ENCODE data around the gene TMEM229A.

The TMEM229A gene

GRCh38 chr7:123993996-123994395 lies 38.9 kb downstream of the TMEM229A start:
- Histone ChIP-seq H3K4me3 (ENCODE audit: low read depth in 1 of 2, low read length in 2 of 2) (no peak overlapping the region), H3K36me3 (ENCODE audit: insufficient read depth, low read length) (no peaks in the 10 kb centered on the region), H3K4me1 (ENCODE audit: insufficient read depth, low read length) (no peaks in the 10 kb centered on the region), H3K27me3 (ENCODE audit: insufficient read depth, low read length, poor library complexity) (no peaks in the 10 kb centered on the region), H3K4me2 (ENCODE audit: insufficient read depth, low read length) (no peak overlapping the region), H4K20me1 (ENCODE audit: insufficient read depth, low read length) (no peaks in the 10 kb centered on the region), H3K9me3 (ENCODE audit: insufficient read depth, low read length, severe bottlenecking) (no peaks in the 10 kb centered on the region), H2AFZ (ENCODE audit: low read depth, low read length) (no peak overlapping the region), H3K79me2 (ENCODE audit: insufficient read depth, low read length) (no peaks in the 10 kb centered on the region), H3K27ac (ENCODE audit: low read length) (no peak overlapping the region), H3K9ac (ENCODE audit: low read depth, low read length) (no peak overlapping the region)
- ATAC-seq (ENCODE audit: insufficient read depth, low read depth) (no peak), DNase-seq (no peak)
- TF ChIP-seq EZH2 (IDR thresholded peaks at IDR 0.05; ENCODE audit: borderline replicate concordance, low read depth, low read length, severe bottlenecking) (no peak), CTCF (IDR thresholded peaks at IDR 0.05; ENCODE audit: borderline replicate concordance, extremely low read depth, low read length, poor library complexity, severe bottlenecking) (no peak)

- no peak for TF ChIP-seq EZH2 (IDR thresholded peaks at IDR 0.05; ENCODE audit: borderline replicate concordance, low read depth, low read length, severe bottlenecking)
- TF ChIP-seq CTCF (IDR thresholded peaks at IDR 0.05; ENCODE audit: borderline replicate concordance, extremely low read depth, low read length, poor library complexity, severe bottlenecking) = no peak
- ATAC-seq (ENCODE audit: insufficient read depth, low read depth) (no peak), DNase-seq (no peak)
- no peaks in the 10 kb centered on the region for H3K27me3 ChIP-seq (ENCODE audit: insufficient read depth, low read length, poor library complexity)
- H3K36me3 ChIP-seq (ENCODE audit: insufficient read depth, low read length) = no peaks in the 10 kb centered on the region
- no peaks in the 10 kb centered on the region for H3K4me1 ChIP-seq (ENCODE audit: insufficient read depth, low read length)
- H3K4me2 ChIP-seq (ENCODE audit: insufficient read depth, low read length) = no peak overlapping the region
- H3K27ac ChIP-seq (ENCODE audit: low read length) = no peak overlapping the region
- no peaks in the 10 kb centered on the region for H3K79me2 ChIP-seq (ENCODE audit: insufficient read depth, low read length)
- no peaks in the 10 kb centered on the region for H3K9me3 ChIP-seq (ENCODE audit: insufficient read depth, low read length, severe bottlenecking)
- H4K20me1 ChIP-seq (ENCODE audit: insufficient read depth, low read length) = no peaks in the 10 kb centered on the region
- no peak overlapping the region for H3K4me3 ChIP-seq (ENCODE audit: low read depth in 1 of 2, low read length in 2 of 2)
- H2AFZ ChIP-seq (ENCODE audit: low read depth, low read length) = no peak overlapping the region
- no peak overlapping the region for H3K9ac ChIP-seq (ENCODE audit: low read depth, low read length)
Observed at GRCh38 chr7:123992913-123993518, 39.9 kb downstream of the TMEM229A start.

GRCh38 chr7:123987445-123987844 lies 45.4 kb downstream of the TMEM229A start:
- no peak for TF ChIP-seq CTCF (IDR thresholded peaks at IDR 0.05; ENCODE audit: borderline replicate concordance, extremely low read depth, low read length, poor library complexity, severe bottlenecking)
- no peak for TF ChIP-seq EZH2 (IDR thresholded peaks at IDR 0.05; ENCODE audit: borderline replicate concordance, low read depth, low read length, severe bottlenecking)
- H2AFZ ChIP-seq (ENCODE audit: low read depth, low read length) = no peak overlapping the region

More at GRCh38 chr7:123987445-123987844, 45.4 kb downstream of the TMEM229A start:
- Histone ChIP-seq H3K9me3 (ENCODE audit: insufficient read depth, low read length, severe bottlenecking) (no peaks in the 10 kb centered on the region), H3K4me2 (ENCODE audit: insufficient read depth, low read length) (no peak overlapping the region), H3K36me3 (ENCODE audit: insufficient read depth, low read length) (no peaks in the 10 kb centered on the region), H3K4me1 (ENCODE audit: insufficient read depth, low read length) (no peaks in the 10 kb centered on the region), H3K27me3 (ENCODE audit: insufficient read depth, low read length, poor library complexity) (no peaks in the 10 kb centered on the region), H4K20me1 (ENCODE audit: insufficient read depth, low read length) (no peaks in the 10 kb centered on the region), H3K9ac (ENCODE audit: low read depth, low read length) (no peak overlapping the region), H3K27ac (ENCODE audit: low read length) (no peak overlapping the region), H3K4me3 (ENCODE audit: low read depth in 1 of 2, low read length in 2 of 2) (no peak overlapping the region), H3K79me2 (ENCODE audit: insufficient read depth, low read length) (no peaks in the 10 kb centered on the region)
- ATAC-seq (ENCODE audit: insufficient read depth, low read depth) = no peak
- DNase-seq = no peak

Measured in DND-41 (cell line).